CD4-positive, alpha-beta T cell (primary cell): ENCODE results near the gene XRCC4. TPM values are rescaled to one million over a fixed set of nuclear protein-coding genes. Genes with fewer than 3 reads are reported as not detected.

Experiments used
- ATAC-seq: fragments of 200-7000 bp; cut with Tn5 transposase; one replicate; pipeline ENCODE4 v1.10.0; 2022; ENCODE audit warnings: mild to moderate bottlenecking; ENCODE audit not compliant: poor library complexity
- CTCF ChIA-PET: fragments of 350-600 bp; sonication (Branson Sonifier 250); formaldehyde crosslinking; loops from one replicate; lab custom pipeline; 2021; ENCODE audit warnings: antibody characterized with exemption, inconsistent platforms; lab: Charles Lee
- POLR2A ChIA-PET: fragments of 350-600 bp; sonication (Branson Sonifier 250); formaldehyde crosslinking; loops from one replicate; lab custom pipeline; 2021; ENCODE audit warnings: antibody characterized with exemption, inconsistent platforms; lab: Charles Lee
- DNase-seq, 14 experiments: peaks; one replicate each; pipeline ENCODE4 v3.0.0-alpha.2; 2013 to 2020; ENCODE audit warnings: mixed read lengths in 2 of 14
- H3K27ac ChIP-seq, 2 donors: one replicate each; pipeline versions ENCODE4 v1.5.1 to v1.7.0; 2013; ENCODE audit warnings: low read length in 2 of 2, low read depth in 1 of 2, mild to moderate bottlenecking in 1 of 2
- H3K27me3 ChIP-seq, 2 experiments: 1 replicate in 1 of 2; 2 replicates in 1 of 2; pipeline versions ENCODE4 v1.6.1 to v1.7.0; 2013; ENCODE audit warnings: low read length in 2 of 2, control low read depth in 1 of 2, mild to moderate bottlenecking in 1 of 2, moderate library complexity in 1 of 2; ENCODE audit not compliant: insufficient read depth in 2 of 2, control insufficient read depth in 1 of 2
- H3K36me3 ChIP-seq: one replicate; pipeline ENCODE4 v1.6.1; 2013; ENCODE audit warnings: low read length, control low read depth; ENCODE audit not compliant: insufficient read depth
- H3K4me1 ChIP-seq: one replicate; pipeline ENCODE4 v1.6.1; 2013; ENCODE audit warnings: low read length, control low read depth; ENCODE audit not compliant: insufficient read depth
- H3K4me3 ChIP-seq: one replicate; pipeline ENCODE4 v1.5.1; 2013; ENCODE audit warnings: mild to moderate bottlenecking, low read length, moderate library complexity
- H3K9me3 ChIP-seq, 2 experiments: 1 replicate in 1 of 2; 2 replicates in 1 of 2; pipeline versions ENCODE4 v1.6.1 to v1.7.0; 2013; ENCODE audit warnings: low read length in 2 of 2, mild to moderate bottlenecking in 2 of 2, control low read depth in 1 of 2, moderate library complexity in 1 of 2; ENCODE audit not compliant: control insufficient read depth in 1 of 2, insufficient read depth in 1 of 2
- H3K27ac Mint-ChIP-seq: one replicate; pipeline ENCODE4 v1.8.0; 2020; ENCODE audit warnings: mixed read lengths
- H3K27me3 Mint-ChIP-seq: one replicate; pipeline ENCODE4 v1.8.0; 2021; ENCODE audit warnings: mixed read lengths
- H3K36me3 Mint-ChIP-seq: one replicate; pipeline ENCODE4 v1.8.0; 2021; ENCODE audit warnings: low read depth, mixed read lengths
- H3K4me1 Mint-ChIP-seq: one replicate; pipeline ENCODE4 v1.8.0; 2021; ENCODE audit warnings: low read depth, mixed read lengths
- H3K4me3 Mint-ChIP-seq: one replicate; pipeline ENCODE4 v1.8.0; 2020; ENCODE audit warnings: mild to moderate bottlenecking, mixed read lengths
- H3K9me3 Mint-ChIP-seq: one replicate; pipeline ENCODE4 v1.8.0; 2020; ENCODE audit warnings: mixed read lengths
- CTCF ChIP-seq: fragments of 200-600 bp; IDR thresholded peaks from one replicate; pipeline ENCODE4 v1.8.0; 2022; ENCODE audit warnings: antibody characterized with exemption, mild to moderate bottlenecking
- intact Hi-C, 2 experiments: fragments of 100-400 bp; cut with DNase I in 1 of 2; cut with micrococcal nuclease in 1 of 2; formaldehyde crosslinking; loops; one replicate each; pipeline versions ENCODE4 v1.15.1 to v1.9.0; 2023 to 2025; cut with DNase I, micrococcal nuclease
- total RNA-seq, 174 experiments: library from RNA in 2 of 174; stranded (reverse) in 2 of 174; gene quantifications; one replicate each; pipeline ENCODE4 v1.2.3 and lab custom pipeline; 2021 to 2026

The XRCC4 gene
- total RNA-seq, 2 experiments from 2014 or later = 1.8 TPM

GRCh38 chr5:83172655-83173054, 95.3 kb downstream of the XRCC4 start:
- Mint-ChIP-seq H3K4me1 (no peaks in the 10 kb centered on the region), H3K27me3 (no peaks in the 10 kb centered on the region), H3K27ac (no peak overlapping the region), H3K4me3 (no peak overlapping the region), H3K9me3 (no peaks in the 10 kb centered on the region), H3K36me3 (no peaks in the 10 kb centered on the region)
- ATAC-seq (no peak), DNase-seq (no peak)
- TF ChIP-seq CTCF = no peak
- intact Hi-C loops = no loop called here
- ChIA-PET POLR2A (interaction anchor here (0.7 kb wide), 1 partner anchor 16 kb away, joined by 3 read pairs; no protein-coding TSS in a partner anchor), CTCF (no interaction called here)
- no peaks in the 10 kb centered on the region for H3K4me1 ChIP-seq
- no peaks in the 10 kb centered on the region for H3K27me3 ChIP-seq
- H3K36me3 ChIP-seq = no peaks in the 10 kb centered on the region
- H3K9me3 ChIP-seq = no peaks in the 10 kb centered on the region
- H3K4me3 ChIP-seq = no peak overlapping the region
- no peak overlapping the region for H3K27ac ChIP-seq

GRCh38 chr5:83173826-83174225, 96.5 kb downstream of the XRCC4 start:
- no peaks in the 10 kb centered on the region for H3K27me3 Mint-ChIP-seq
- no peaks in the 10 kb centered on the region for H3K4me1 Mint-ChIP-seq

GRCh38 chr5:83177803-83178202, 100.5 kb downstream of the XRCC4 start:
- CTCF ChIA-PET = interaction anchor here (0.7 kb wide), 1 partner anchor 15 kb away, joined by 3 read pairs; no protein-coding TSS in a partner anchor
- H3K27ac Mint-ChIP-seq = no peak overlapping the region

More at GRCh38 chr5:83173826-83174225, 96.5 kb downstream of the XRCC4 start:
- no peak overlapping the region for H3K27ac Mint-ChIP-seq
- H3K4me1 ChIP-seq = no peaks in the 10 kb centered on the region
- ChIA-PET POLR2A (no interaction called here), CTCF (no interaction called here)
- H3K27me3 ChIP-seq = no peaks in the 10 kb centered on the region
- TF ChIP-seq CTCF = no peak
- no peaks in the 10 kb centered on the region for H3K36me3 ChIP-seq
- no peak for ATAC-seq
- H3K36me3 Mint-ChIP-seq = no peaks in the 10 kb centered on the region
- no peaks in the 10 kb centered on the region for H3K9me3 Mint-ChIP-seq
- no peak overlapping the region for H3K4me3 Mint-ChIP-seq
- H3K9me3 ChIP-seq = no peaks in the 10 kb centered on the region
- no peak overlapping the region for H3K27ac ChIP-seq
- intact Hi-C loops = no loop called here
- no peak overlapping the region for H3K4me3 ChIP-seq
- DNase-seq = no peak

More at GRCh38 chr5:83177803-83178202, 100.5 kb downstream of the XRCC4 start:
- no peak for TF ChIP-seq CTCF
- H3K27ac ChIP-seq = no peak overlapping the region
- Mint-ChIP-seq H3K4me3 (no peak overlapping the region), H3K9me3 (no peaks in the 10 kb centered on the region), H3K36me3 (no peaks in the 10 kb centered on the region), H3K27me3 (no peaks in the 10 kb centered on the region), H3K4me1 (no peaks in the 10 kb centered on the region)
- no peaks in the 10 kb centered on the region for H3K9me3 ChIP-seq
- H3K27me3 ChIP-seq = no peaks in the 10 kb centered on the region
- no peak overlapping the region for H3K4me3 ChIP-seq
- POLR2A ChIA-PET = no interaction called here
- DNase-seq (no peak), ATAC-seq (no peak)
- H3K36me3 ChIP-seq = no peaks in the 10 kb centered on the region
- intact Hi-C loops = no loop called here
- no peaks in the 10 kb centered on the region for H3K4me1 ChIP-seq
